Astrocyte (in vitro differentiated cells and primary cell): ENCODE data around the gene ACTG1. TPM values are rescaled to one million over a fixed set of nuclear protein-coding genes. Genes with fewer than 3 reads are reported as not detected.

Experiments
- DNase-seq: peaks from one replicate; pipeline ENCODE4 v3.0.0-alpha.2; 2010; ENCODE audit warnings: low read depth
- FAIRE-seq: peaks from 2 replicates; lab custom pipeline; 2011; peaks lifted over from hg19 to GRCh38; lab: Jason Lieb, UNC
- H2AFZ ChIP-seq: 2 replicates; pipeline ENCODE4 v1.6.0; 2012; ENCODE audit warnings: low read depth, low read length, inconsistent platforms
- H3K27ac ChIP-seq: 2 replicates; pipeline ENCODE4 v1.5.1; 2011; ENCODE audit warnings: low read depth, low read length, inconsistent platforms
- H3K27me3 ChIP-seq: 2 replicates; pipeline ENCODE4 v1.6.0; 2011; ENCODE audit warnings: low read length, inconsistent platforms; ENCODE audit not compliant: insufficient read depth
- H3K36me3 ChIP-seq: 2 replicates; pipeline ENCODE4 v1.5.1; 2011; ENCODE audit warnings: low read length, inconsistent platforms; ENCODE audit not compliant: insufficient read depth
- H3K4me1 ChIP-seq: 2 replicates; pipeline ENCODE4 v1.5.1; 2011; ENCODE audit warnings: low read length, inconsistent platforms; ENCODE audit not compliant: insufficient read depth
- H3K4me2 ChIP-seq: 2 replicates; pipeline ENCODE4 v1.6.0; 2012; ENCODE audit warnings: low read length, inconsistent platforms
- H3K4me3 ChIP-seq: 2 replicates; pipeline ENCODE4 v1.5.1; 2011; ENCODE audit warnings: low read depth, mild to moderate bottlenecking, low read length, inconsistent platforms; ENCODE audit not compliant: insufficient read depth
- H3K79me2 ChIP-seq: 2 replicates; pipeline ENCODE4 v1.6.0; 2012; ENCODE audit warnings: mild to moderate bottlenecking, low read length, inconsistent platforms; ENCODE audit not compliant: insufficient read depth
- H3K9ac ChIP-seq: 2 replicates; pipeline ENCODE4 v1.6.0; 2012; ENCODE audit warnings: mild to moderate bottlenecking, low read length, inconsistent platforms
- H3K9me3 ChIP-seq: 2 replicates; pipeline ENCODE4 v1.5.1; 2012; ENCODE audit warnings: low read depth, mild to moderate bottlenecking, low read length, inconsistent platforms; ENCODE audit not compliant: insufficient read depth
- H4K20me1 ChIP-seq: 2 replicates; pipeline ENCODE4 v1.6.0; 2012; ENCODE audit warnings: low read length, inconsistent platforms; ENCODE audit not compliant: insufficient read depth
- H3K27ac Mint-ChIP-seq: one replicate; pipeline ENCODE4 v1.8.0; 2021; ENCODE audit warnings: mild to moderate bottlenecking, mixed read lengths; ENCODE audit not compliant: unreplicated experiment
- H3K27me3 Mint-ChIP-seq: one replicate; pipeline ENCODE4 v1.8.0; 2021; ENCODE audit warnings: low read depth, mixed read lengths; ENCODE audit not compliant: unreplicated experiment
- H3K36me3 Mint-ChIP-seq: one replicate; pipeline ENCODE4 v1.8.0; 2021; ENCODE audit warnings: low read depth, mixed read lengths; ENCODE audit not compliant: unreplicated experiment
- H3K4me1 Mint-ChIP-seq: one replicate; pipeline ENCODE4 v1.8.0; 2021; ENCODE audit warnings: low read depth, mixed read lengths; ENCODE audit not compliant: unreplicated experiment
- H3K4me3 Mint-ChIP-seq: one replicate; pipeline ENCODE4 v1.8.0; 2021; ENCODE audit warnings: mild to moderate bottlenecking, moderate library complexity, mixed read lengths; ENCODE audit not compliant: unreplicated experiment
- H3K9me3 Mint-ChIP-seq: one replicate; pipeline ENCODE4 v1.8.0; 2021; ENCODE audit warnings: mild to moderate bottlenecking, mixed read lengths; ENCODE audit not compliant: unreplicated experiment
- CTCF ChIP-seq: IDR thresholded peaks from 2 replicates; pipeline ENCODE4 v1.5.1; 2011; ENCODE audit warnings: low read depth, mild to moderate bottlenecking, inconsistent platforms, low read length, moderate library complexity; ENCODE audit not compliant: insufficient read depth
- EZH2 ChIP-seq: IDR thresholded peaks from 2 replicates; pipeline ENCODE4 v1.6.1; 2012; ENCODE audit warnings: mild to moderate bottlenecking, low read length, inconsistent platforms; ENCODE audit not compliant: insufficient read depth
- total RNA-seq: library from RNA; stranded (reverse); gene quantifications from 2 replicates; pipeline ENCODE4 v1.2.1, GENCODE V29; 2021

The ACTG1 gene
- total RNA-seq, 1 donor from 2014 or later: 7,369 TPM

GRCh38 chr17:81460856-81461460 is 51.6 kb downstream of the ACTG1 start:
- Mint-ChIP-seq H3K9me3 (no peaks in the 10 kb centered on the region), H3K27me3 (no peaks in the 10 kb centered on the region), H3K4me3 (no peak overlapping the region), H3K36me3 (peaks cover 3% of the 10 kb centered on the region), H3K27ac (no peak overlapping the region), H3K4me1 (no peaks in the 10 kb centered on the region)
- H3K4me1 ChIP-seq: peaks cover 12% of the 10 kb centered on the region
- H3K79me2 ChIP-seq: no peaks in the 10 kb centered on the region
- no peak for DNase-seq
- H3K36me3 ChIP-seq: no peaks in the 10 kb centered on the region
- H4K20me1 ChIP-seq: no peaks in the 10 kb centered on the region
- no peak overlapping the region for H3K27ac ChIP-seq
- H2AFZ ChIP-seq: no peak overlapping the region
- no peaks in the 10 kb centered on the region for H3K27me3 ChIP-seq
- no peaks in the 10 kb centered on the region for H3K9me3 ChIP-seq
- H3K9ac ChIP-seq: no peak overlapping the region
- H3K4me2 ChIP-seq: no peak overlapping the region
- no peak overlapping the region for H3K4me3 ChIP-seq
- no peak for FAIRE-seq
- TF ChIP-seq CTCF (no peak), EZH2 (no peak)

Other genes with a start within 250 kb of the ACTG1 start
- 71.4 and 80.3 TPM in 2 replicates for gene SLC38A10, start 217.5 kb downstream of the ACTG1 start, total RNA-seq
- 18.5 TPM in 2 replicates for gene BAHCC1, start 117.3 kb downstream of the ACTG1 start, total RNA-seq
- 5.6 and 8.0 TPM in 2 replicates for gene FSCN2, start 15.6 kb upstream of the ACTG1 start, total RNA-seq
- gene FAAP100, start 39.6 kb upstream of the ACTG1 start, total RNA-seq: 35.8 and 38.9 TPM in 2 replicates
- 125 and 127 TPM in 2 replicates for gene NPLOC4, start 124.3 kb upstream of the ACTG1 start, total RNA-seq
- 2.7 and 3.2 TPM in 2 replicates for gene TSPAN10, start 124.4 kb upstream of the ACTG1 start, total RNA-seq
- not detected in 2 replicates for gene PDE6G, start 143.7 kb upstream of the ACTG1 start, total RNA-seq
- gene OXLD1, start 153.8 kb upstream of the ACTG1 start, total RNA-seq: 22.0 and 28.5 TPM in 2 replicates
- 25.2 and 29.4 TPM in 2 replicates for gene CCDC137, start 153.9 kb upstream of the ACTG1 start, total RNA-seq
- 38.6 and 40.4 TPM in 2 replicates for gene ARL16, start 171.0 kb upstream of the ACTG1 start, total RNA-seq
- gene HGS, start 171.2 kb upstream of the ACTG1 start, total RNA-seq: 106 and 122 TPM in 2 replicates
- gene MRPL12, start 190.6 kb upstream of the ACTG1 start, total RNA-seq: 69.9 and 71.3 TPM in 2 replicates
- gene SLC25A10, start 199.5 kb upstream of the ACTG1 start, total RNA-seq: 7.9 and 9.3 TPM in 2 replicates